Gastrocnemius medialis (tissue), 4 donors: ENCODE results near the gene RNF19B. TPM values are rescaled to one million over a fixed set of nuclear protein-coding genes. Genes with fewer than 3 reads are reported as not detected.
"Not testable (repeated sequence)": the region's sequence is repeated elsewhere in the genome, so short reads cannot be mapped to it uniquely, and the experiment has no call there.

ENCODE experiments used
- ATAC-seq, 2 donors: fragments of 150-250 bp; one replicate each; pipeline ENCODE4 v1.9.1; 2016
- DNase-seq, 2 donors: peaks; one replicate each; pipeline ENCODE4 v3.0.0-alpha.2; 2019
- H3K27ac ChIP-seq, 4 donors: fragments of 200-600 bp; sonication (generic); 1 replicate in 1 of 4; 2 replicates in 3 of 4; pipeline ENCODE4 v1.5.1; 2016 to 2018; ENCODE audit warnings: mild to moderate bottlenecking in 2 of 4, moderate library complexity in 1 of 4
- H3K27me3 ChIP-seq, 3 donors: fragments of 200-600 bp; sonication (generic) in 2 of 3; 1 replicate in 1 of 3; 2 replicates in 2 of 3; pipeline versions ENCODE4 v1.5.1 to v1.6.0; 2016 to 2019; ENCODE audit warnings: mild to moderate bottlenecking in 1 of 3, moderate library complexity in 1 of 3
- H3K36me3 ChIP-seq, 2 donors: fragments of 200-600 bp; sonication (generic) in 1 of 2; one replicate each; pipeline ENCODE4 v1.5.1; 2017 to 2018
- H3K4me1 ChIP-seq, 2 donors: fragments of 200-600 bp; sonication (generic) in 1 of 2; one replicate each; pipeline ENCODE4 v1.5.1; 2016 to 2017; ENCODE audit warnings: mild to moderate bottlenecking in 2 of 2
- H3K4me3 ChIP-seq, 4 donors: fragments of 200-600 bp; sonication (generic) in 3 of 4; 1 replicate in 1 of 4; 2 replicates in 3 of 4; pipeline ENCODE4 v1.5.1; 2016 to 2019; ENCODE audit warnings: mild to moderate bottlenecking in 2 of 4
- H3K9me3 ChIP-seq, 3 donors: fragments of 200-600 bp; sonication (generic) in 2 of 3; 1 replicate in 1 of 3; 2 replicates in 2 of 3; pipeline ENCODE4 v1.5.1; 2016 to 2019
- CTCF ChIP-seq, 5 experiments: fragments of 450-650 bp in 3 of 5; fragments of 200-600 bp in 2 of 5; sonication (generic) in 2 of 5; IDR thresholded peaks in 4 of 5; conservative IDR thresholded peaks in 1 of 5; 1 replicate in 4 of 5; 2 replicates in 1 of 5; pipeline ENCODE4 v1.5.1; 2016 to 2019; ENCODE audit warnings: antibody characterized with exemption in 5 of 5, mild to moderate bottlenecking in 3 of 5, moderate library complexity in 3 of 5
- POLR2A ChIP-seq, 2 donors: fragments of 450-650 bp; IDR thresholded peaks; one replicate each; pipeline ENCODE4 v1.6.1; 2017; ENCODE audit warnings: antibody characterized with exemption in 2 of 2, mild to moderate bottlenecking in 2 of 2, moderate library complexity in 2 of 2
- in situ Hi-C, 4 donors: fragments of 200-750 bp; cut with MboI; loops; one replicate each; pipeline versions ENCODE4 v1.15.0 to v1.8.0; 2017; ENCODE audit warnings: low sequenced_read_pairs in 4 of 4
- intact Hi-C: fragments of 100-400 bp; cut with DNase I; formaldehyde crosslinking; loops from one replicate; pipeline ENCODE4 v1.15.1; 2023; ENCODE audit warnings: low total_unique reads
- total RNA-seq, 4 donors: library from RNA; depleted of rRNA; stranded (reverse); fragments of >200 nt; gene quantifications; one replicate each; pipeline versions ENCODE4 v1.1.0 to v1.2.3, GENCODE V29; 2016

Gene RNF19B
- total RNA-seq, 4 donors from 2014 or later: 22.7 to 34.4 (median 28.6) TPM

GRCh38 chr1:32910319-32910718 lies 54.3 kb downstream of the RNF19B start:
- no peak for TF ChIP-seq POLR2A (IDR thresholded peaks at IDR 0.05)
- TF ChIP-seq CTCF (IDR thresholded peaks at IDR 0.05 in 4 of 5, conservative IDR thresholded peaks at IDR 0.05 in 1 of 5): no peak
- no peak for DNase-seq
- intact Hi-C loops (no loop called here), in situ Hi-C loops (no loop called here)
- Histone ChIP-seq H3K4me3 (no peak overlapping the region), H3K4me1 (no peaks in the 10 kb centered on the region), H3K27ac (no peak overlapping the region), H3K27me3 (no peaks in the 10 kb centered on the region), H3K36me3 (no peaks in the 10 kb centered on the region), H3K9me3 (no peaks in the 10 kb centered on the region)
- ATAC-seq: no peak

GRCh38 chr1:32907435-32907834 lies 57.2 kb downstream of the RNF19B start:
- Histone ChIP-seq H3K36me3 (no peaks in the 10 kb centered on the region), H3K9me3 (no peaks in the 10 kb centered on the region), H3K27me3 (no peaks in the 10 kb centered on the region), H3K27ac (no peak overlapping the region), H3K4me1 (no peaks in the 10 kb centered on the region), H3K4me3 (no peak overlapping the region)
- DNase-seq: no peak
- TF ChIP-seq CTCF (IDR thresholded peaks at IDR 0.05 in 4 of 5, conservative IDR thresholded peaks at IDR 0.05 in 1 of 5): no peak
- no peak for TF ChIP-seq POLR2A (IDR thresholded peaks at IDR 0.05)
- intact Hi-C loops: no loop called here
- ATAC-seq: no peak
- in situ Hi-C loops: no loop called here

- TF ChIP-seq POLR2A (IDR thresholded peaks at IDR 0.05): no peak
- TF ChIP-seq CTCF (IDR thresholded peaks at IDR 0.05 in 4 of 5, conservative IDR thresholded peaks at IDR 0.05 in 1 of 5): no peak
- no peak overlapping the region for H3K4me3 ChIP-seq
- in situ Hi-C loops (no loop called here), intact Hi-C loops (no loop called here)
- H3K27me3 ChIP-seq: peaks cover 1 to 3% (median 2%) of the 10 kb centered on the region in 3 donors
- H3K27ac ChIP-seq: no peak overlapping the region
- H3K36me3 ChIP-seq: no peaks in the 10 kb centered on the region
- ATAC-seq (no peak), DNase-seq (no peak)
- H3K9me3 ChIP-seq: no peaks in the 10 kb centered on the region
- H3K4me1 ChIP-seq: no peaks in the 10 kb centered on the region
Measured at GRCh38 chr1:32906654-32907053, 58.0 kb downstream of the RNF19B start.

GRCh38 chr1:32905588-32905987 lies 59.0 kb downstream of the RNF19B start:
- in situ Hi-C loops, H3K36me3 ChIP-seq, H3K9me3 ChIP-seq, ATAC-seq, H3K27me3 ChIP-seq, H3K4me1 ChIP-seq, H3K27ac ChIP-seq, intact Hi-C loops, H3K4me3 ChIP-seq, DNase-seq: not testable (repeated sequence)

GRCh38 chr1:32904797-32905196 lies 59.8 kb downstream of the RNF19B start:
- Histone ChIP-seq H3K4me3 (no peak overlapping the region), H3K27me3 (peaks cover 8 to 9% (median 8%) of the 10 kb centered on the region in 3 donors), H3K36me3 (no peaks in the 10 kb centered on the region), H3K27ac (no peak overlapping the region), H3K9me3 (no peaks in the 10 kb centered on the region), H3K4me1 (peaks cover 0 to 6% of the 10 kb centered on the region in 2 donors)
- ATAC-seq (no peak), DNase-seq (no peak)
- TF ChIP-seq CTCF (IDR thresholded peaks at IDR 0.05 in 4 of 5, conservative IDR thresholded peaks at IDR 0.05 in 1 of 5) (no peak), POLR2A (IDR thresholded peaks at IDR 0.05) (no peak)
- intact Hi-C loops (no loop called here), in situ Hi-C loops (no loop called here)
